ES-I3 (cell line): ENCODE results near the gene CHCT1.
"Not testable (repeated sequence)": the region's sequence is repeated elsewhere in the genome, so short reads cannot be mapped to it uniquely, and the experiment has no call there.

Experiments
- H3K36me3 ChIP-seq: 2 replicates; pipeline ENCODE4 v1.6.1; 2013; ENCODE audit warnings: mild to moderate bottlenecking, low read length, control low read depth, moderate library complexity; ENCODE audit not compliant: insufficient read depth
- H3K4me1 ChIP-seq: 2 replicates; pipeline ENCODE4 v1.6.1; 2013; ENCODE audit warnings: mild to moderate bottlenecking, control low read depth, low read length; ENCODE audit not compliant: insufficient read depth
- H3K9ac ChIP-seq: 2 replicates; pipeline ENCODE4 v1.6.1; 2013; ENCODE audit warnings: low read depth, mild to moderate bottlenecking, low read length, moderate library complexity
- H3K9me3 ChIP-seq: 2 replicates; pipeline ENCODE4 v1.6.1; 2013; ENCODE audit warnings: mild to moderate bottlenecking, low read length, moderate library complexity; ENCODE audit not compliant: control insufficient read depth, insufficient read depth

Gene CHCT1

DNA sequence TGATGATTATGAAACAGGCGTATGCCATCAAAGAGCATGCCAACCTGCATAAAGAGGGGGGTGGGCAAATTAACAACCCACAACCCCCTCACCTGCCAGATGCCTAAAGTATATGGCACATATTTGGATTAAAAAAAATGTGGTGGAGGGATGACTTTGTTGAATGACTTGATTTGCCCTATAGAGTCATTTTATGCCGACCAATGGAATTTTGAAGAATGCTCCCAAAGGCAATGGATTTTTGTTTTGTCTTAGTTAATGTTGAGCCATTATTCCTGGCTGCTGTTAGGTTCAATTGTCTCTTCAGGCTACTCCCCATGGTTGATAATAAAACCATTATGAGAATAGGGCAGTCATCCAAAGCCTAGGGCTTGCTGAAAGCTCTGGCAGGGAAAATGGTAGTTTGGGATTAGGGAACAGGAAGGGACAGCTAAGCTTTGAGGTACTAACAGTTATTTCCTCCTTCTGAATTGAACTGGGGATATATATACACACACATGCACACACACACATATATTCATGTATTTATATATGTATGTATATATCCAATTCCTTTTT is 5.8 kb upstream of the CHCT1 start:
- H3K4me1 ChIP-seq, result peaks cover 4% of the 10 kb centered on the region; the same call in 1 of the 2 replicates
- H3K9ac ChIP-seq, result no peak overlapping the region
- H3K9me3 ChIP-seq, result no peaks in the 10 kb centered on the region
- H3K36me3 ChIP-seq, result no peaks in the 10 kb centered on the region

DNA sequence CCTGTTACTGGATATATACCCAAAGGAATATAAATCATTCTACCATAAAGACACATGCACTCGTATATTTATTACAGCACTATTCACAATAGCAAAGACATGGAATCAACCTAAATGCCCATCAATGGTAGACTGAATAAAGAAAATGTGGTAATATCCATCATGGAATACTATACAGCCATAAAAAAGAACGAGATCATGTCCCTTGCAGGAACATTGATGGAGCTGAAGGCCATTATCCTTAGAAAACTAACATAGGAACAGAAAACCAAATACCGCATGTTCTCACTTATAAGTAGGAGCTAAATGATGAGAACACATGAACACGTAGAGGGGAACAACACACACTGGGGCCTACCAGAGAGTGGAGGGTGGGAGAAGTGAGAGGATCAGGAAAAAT is 3.3 kb upstream of the CHCT1 start:
- not testable (repeated sequence) for H3K9me3 ChIP-seq, H3K36me3 ChIP-seq, H3K4me1 ChIP-seq, H3K9ac ChIP-seq

DNA sequence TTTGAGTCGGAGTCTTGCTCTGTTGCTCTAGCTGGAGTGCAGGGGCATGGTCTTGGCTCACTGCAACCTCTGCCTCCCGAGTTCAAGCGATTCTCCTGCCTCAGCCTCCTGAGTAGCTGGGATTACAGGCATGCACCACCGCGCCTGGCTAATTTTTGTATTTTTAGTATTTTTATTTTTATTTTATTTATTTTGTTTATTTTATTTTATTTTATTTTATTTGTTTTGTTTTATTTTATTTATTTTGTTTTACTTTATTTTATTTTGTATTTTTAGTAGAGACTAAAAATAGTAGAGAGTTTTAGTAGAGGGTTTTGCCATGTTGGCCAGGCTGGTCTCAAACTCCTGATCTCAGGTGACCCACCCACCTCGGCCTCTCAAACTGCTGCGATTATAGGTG is 2.4 kb upstream of the CHCT1 start:
- H3K4me1 ChIP-seq, H3K9me3 ChIP-seq, H3K36me3 ChIP-seq, H3K9ac ChIP-seq: not testable (repeated sequence)

DNA sequence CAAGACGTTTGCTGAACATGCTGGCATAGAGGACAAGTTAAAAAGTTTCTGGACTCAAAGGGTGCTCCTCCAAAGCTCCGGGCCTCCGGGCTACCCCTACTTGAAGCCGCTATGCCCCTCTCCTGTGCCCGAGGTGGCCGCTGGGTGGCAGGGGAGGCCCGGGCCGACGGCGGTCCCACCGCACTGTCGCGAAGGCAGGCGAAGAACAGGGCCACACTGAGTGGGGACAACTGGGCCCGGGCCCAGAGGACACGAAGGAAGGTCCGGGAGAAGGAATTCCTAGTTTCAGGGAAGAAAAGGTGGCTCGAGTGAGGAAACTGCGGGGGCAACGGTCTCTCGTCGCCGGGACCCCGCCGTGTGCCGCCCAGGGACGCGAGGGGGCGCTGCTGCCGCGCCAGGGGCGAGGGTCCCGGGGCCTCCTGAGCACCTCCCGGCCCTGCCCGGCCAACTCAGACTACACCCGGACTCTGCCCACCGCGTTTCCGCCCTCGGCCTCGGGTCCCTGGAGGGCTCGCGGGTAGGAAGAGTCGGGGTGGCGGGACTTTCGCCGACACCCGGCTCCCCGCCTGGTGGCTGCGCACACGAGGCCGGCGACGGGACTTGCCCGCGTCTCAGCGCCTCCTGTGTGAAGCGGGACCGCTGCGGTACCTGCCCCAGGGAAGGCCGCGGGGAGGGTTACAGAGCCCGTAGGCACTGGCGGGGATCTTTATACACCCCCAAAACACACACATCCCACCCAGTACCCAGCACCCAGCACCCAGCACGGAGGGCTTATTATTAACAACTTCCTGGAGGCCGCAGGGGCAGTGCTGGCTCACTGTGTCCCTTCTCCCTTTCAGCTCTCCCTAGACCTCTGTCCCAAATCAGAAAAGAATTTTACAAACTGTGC is 772 bp upstream of the CHCT1 start:
- no peaks in the 10 kb centered on the region for H3K4me1 ChIP-seq
- H3K9me3 ChIP-seq, result no peaks in the 10 kb centered on the region
- H3K36me3 ChIP-seq, result no peaks in the 10 kb centered on the region
- peak overlapping the region; percentile 70 for H3K9ac ChIP-seq

DNA sequence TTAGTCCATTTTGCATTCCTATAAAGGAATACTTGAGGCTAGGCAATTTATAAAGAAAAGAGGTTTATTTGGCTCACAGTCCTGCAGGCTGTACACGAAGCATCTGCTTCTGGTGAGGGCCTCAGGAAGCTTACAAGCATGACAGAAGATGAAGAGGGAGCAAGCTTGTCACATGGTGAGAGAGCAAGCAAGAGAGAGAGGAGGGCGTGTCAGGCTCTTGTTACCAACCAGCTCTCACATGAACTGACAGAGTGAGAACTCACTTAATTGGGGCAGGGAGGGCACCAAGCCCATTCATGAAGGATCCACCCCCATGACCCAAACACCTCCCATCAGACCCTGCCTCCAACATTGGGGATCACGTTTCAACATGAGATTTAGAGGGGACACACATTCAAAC is 1.6 kb downstream of the CHCT1 start:
- Histone ChIP-seq H3K9me3 (no peaks in the 10 kb centered on the region), H3K36me3 (no peaks in the 10 kb centered on the region), H3K4me1 (no peaks in the 10 kb centered on the region), H3K9ac (no peak overlapping the region)

DNA sequence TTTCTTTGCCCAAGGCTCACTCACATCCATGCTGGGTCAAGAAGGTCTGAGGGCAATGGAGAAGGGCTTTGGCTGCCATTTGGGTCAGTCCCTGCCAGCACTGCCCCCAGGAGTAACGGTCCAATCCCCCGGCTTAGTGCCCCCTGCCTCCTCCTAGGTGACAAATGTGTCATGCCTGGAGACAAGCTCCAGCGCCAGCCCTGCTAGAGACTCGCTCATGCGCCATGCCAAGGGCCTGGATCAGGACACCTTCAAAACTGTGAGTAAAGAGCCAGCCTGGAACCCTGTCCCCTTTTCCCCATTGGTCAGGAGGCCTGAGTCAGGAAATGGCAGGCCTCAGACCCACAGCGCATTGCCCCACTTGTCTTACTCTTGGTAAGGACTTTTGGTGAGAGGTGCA is 3.3 kb downstream of the CHCT1 start:
- Histone ChIP-seq H3K4me1 (no peaks in the 10 kb centered on the region), H3K9ac (no peak overlapping the region), H3K36me3 (no peaks in the 10 kb centered on the region), H3K9me3 (no peaks in the 10 kb centered on the region)

DNA sequence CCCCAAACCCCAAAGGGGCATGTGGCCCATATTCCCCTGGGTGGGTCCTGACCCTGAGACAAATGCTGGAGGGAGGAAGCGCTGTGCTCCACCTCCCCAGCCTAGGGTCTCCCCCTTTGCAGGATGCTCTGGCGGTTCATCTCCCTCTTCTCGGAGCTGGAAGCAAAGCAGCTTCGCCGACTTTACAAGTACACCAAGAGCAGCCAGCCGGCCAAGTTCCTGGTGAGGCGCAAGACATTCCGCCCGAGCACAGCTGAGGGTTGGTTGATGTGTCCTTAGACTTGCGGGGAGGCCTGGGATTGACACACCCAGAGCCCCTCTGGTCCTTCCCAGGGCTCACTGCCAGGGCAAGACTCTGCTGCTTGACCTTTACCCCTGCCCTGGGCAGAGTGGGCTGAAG is 4.3 kb downstream of the CHCT1 start:
- H3K9me3 ChIP-seq, result peaks cover 2% of the 10 kb centered on the region; the same call in 1 of the 2 replicates
- no peaks in the 10 kb centered on the region for H3K36me3 ChIP-seq
- no peaks in the 10 kb centered on the region for H3K4me1 ChIP-seq
- no peak overlapping the region for H3K9ac ChIP-seq

DNA sequence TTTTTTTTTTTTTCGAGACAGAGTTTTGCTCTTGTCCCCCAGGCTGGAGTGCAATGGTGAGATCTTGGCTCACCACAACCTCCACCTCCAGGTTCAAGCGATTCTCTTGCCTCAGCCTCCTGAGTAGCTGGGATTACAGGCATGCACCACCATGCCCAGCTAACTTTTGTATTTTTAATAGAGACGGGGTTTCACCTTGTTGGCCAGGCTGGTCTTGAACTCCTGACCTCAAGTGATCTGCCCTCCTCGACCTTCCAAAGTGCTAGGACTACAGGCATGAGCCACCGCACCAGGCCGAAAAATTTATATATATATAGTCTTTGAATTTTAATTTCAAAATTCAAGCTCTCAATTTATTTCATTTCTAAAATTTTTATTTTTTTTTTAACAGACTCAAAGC is 6.2 kb downstream of the CHCT1 start:
- H3K4me1 ChIP-seq, H3K36me3 ChIP-seq, H3K9ac ChIP-seq: not testable (repeated sequence)
- H3K9me3 ChIP-seq, result peaks cover 14% of the 10 kb centered on the region

DNA sequence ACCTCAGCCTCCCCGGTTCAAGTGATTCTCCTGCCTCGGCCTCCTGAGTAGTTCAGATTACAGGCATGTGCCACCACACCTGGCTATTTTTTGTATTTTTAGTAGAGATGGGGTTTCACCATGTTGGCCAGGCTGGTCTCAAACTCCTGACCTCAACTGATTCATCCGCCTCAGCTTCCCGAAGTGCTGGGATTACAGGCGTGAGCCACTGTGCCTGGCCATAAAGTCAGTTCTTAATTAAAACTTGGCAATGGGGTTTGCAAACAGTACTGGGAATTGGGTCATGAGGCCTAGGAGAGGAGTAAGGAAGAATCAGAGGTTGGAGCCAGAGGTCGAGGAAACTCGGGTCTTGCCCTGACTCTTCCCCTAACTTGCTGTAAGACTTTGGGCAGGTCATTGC is 8.3 kb downstream of the CHCT1 start:
- H3K4me1 ChIP-seq, H3K36me3 ChIP-seq, H3K9ac ChIP-seq: not testable (repeated sequence)
- H3K9me3 ChIP-seq, result peaks cover 14% of the 10 kb centered on the region

DNA sequence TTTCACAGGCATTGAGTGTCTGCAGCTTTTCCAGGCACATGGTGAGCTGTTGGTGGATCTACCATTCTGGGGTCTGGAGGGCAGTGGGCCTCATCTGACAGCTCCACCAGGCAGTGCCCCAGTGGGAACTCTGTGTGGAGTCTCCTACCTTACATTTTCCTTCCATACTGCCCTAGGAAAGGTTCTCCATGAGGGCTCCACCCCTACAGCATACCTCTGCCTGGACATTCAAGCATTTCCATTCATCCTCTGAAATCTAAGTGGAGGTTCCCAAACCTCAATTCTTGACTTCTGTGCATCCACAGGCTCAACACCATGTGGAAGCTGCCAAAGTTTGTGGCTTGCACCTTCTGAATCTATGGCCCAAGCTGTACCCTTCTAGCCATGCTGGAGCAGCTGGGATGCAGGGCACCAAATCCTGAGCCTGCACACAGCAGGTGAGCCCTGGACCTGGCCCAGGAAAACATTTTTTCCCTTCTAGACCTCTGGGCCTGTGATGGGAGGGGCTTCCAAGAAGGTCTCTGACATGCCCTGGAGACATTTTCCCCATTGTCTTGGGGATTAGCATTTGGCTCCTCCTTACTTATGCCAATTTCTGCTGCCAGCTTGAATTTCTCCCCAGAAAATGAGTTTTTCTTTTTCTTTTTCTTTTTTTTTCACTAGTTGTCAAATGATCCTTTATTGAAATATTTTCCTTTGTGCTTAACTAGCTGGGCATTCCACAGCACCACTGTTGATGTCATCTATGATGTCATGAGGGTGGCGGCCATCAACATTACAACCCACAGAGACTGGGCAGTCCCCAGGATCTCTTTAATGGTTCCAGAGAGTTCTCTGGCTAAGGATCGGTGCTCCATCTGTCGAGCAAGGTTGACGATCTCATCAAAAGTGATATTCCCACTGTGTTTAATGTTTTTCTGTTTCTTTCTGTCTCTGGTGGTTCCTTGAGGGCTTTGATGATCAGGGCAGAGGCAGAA is 11.0 kb downstream of the CHCT1 start:
- H3K9ac ChIP-seq, H3K4me1 ChIP-seq, H3K36me3 ChIP-seq: not testable (repeated sequence)
- peaks cover 14% of the 10 kb centered on the region for H3K9me3 ChIP-seq

DNA sequence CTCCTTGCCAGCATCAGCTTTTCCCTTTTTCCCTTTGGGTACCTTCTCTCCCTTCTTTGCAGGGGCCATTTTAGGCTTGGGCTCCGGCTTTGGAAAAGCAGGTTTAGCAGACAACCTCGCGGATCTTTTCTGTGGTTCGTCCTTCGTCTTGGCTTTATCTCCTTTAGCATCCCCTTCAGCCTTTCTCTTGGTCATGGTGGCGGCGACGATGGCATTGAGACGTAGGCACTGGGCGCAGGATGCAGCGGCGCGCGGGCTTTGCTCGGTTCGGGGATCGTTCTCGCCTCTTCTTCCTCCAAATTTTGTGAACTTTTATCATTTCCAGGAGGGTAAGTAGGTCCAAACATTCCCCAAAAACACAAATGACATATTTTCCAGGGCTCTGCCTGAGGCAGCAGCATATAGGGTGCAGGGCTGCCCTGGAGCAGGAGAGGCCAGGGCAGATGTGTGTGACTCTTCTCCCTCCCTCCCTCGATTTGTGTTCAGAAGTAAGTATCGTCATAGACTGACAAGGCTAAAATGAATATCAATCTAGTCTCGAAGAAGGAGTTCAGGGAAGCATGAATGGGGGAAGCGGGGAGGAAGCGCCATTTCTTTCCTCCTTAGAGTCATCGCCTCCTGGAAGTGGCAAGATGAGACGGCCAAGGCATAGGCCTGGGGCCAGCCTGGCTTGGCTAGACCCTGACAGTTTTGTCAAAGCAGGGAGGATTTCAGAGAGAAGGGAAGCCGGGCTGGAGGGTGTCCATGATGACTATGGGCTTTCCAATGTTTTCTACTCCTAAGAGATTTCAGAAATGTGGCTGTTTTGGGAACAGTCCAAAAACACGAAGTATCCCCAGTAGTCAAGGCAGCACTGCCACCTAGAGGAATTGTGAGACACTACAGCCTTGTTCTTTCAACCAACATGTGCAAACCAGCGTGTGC is 13.2 kb downstream of the CHCT1 start:
- H3K9me3 ChIP-seq, result peaks cover 14% of the 10 kb centered on the region
- H3K9ac ChIP-seq, result no peak overlapping the region
- peaks cover 6% of the 10 kb centered on the region for H3K4me1 ChIP-seq
- H3K36me3 ChIP-seq, result no peaks in the 10 kb centered on the region

DNA sequence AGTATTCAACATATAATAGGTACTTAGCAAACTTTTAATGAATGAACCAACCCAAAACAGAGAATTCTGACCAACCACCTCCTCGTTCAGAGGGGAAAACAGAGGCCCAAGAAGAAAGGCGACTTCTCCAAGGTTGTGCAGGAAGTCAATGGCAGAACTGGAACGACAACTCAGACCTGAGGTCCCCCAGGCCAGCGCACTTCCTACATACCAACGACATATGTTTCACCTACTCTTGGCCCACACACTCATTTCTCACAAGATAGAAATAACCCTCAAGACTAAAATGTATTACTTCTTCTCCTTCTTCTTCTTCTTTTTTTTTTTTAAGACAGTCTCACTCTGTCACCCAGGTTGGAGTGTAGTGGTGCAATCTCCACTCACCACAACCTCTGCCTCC is 14.4 kb downstream of the CHCT1 start:
- H3K4me1 ChIP-seq, result peaks cover 6% of the 10 kb centered on the region
- no peaks in the 10 kb centered on the region for H3K36me3 ChIP-seq
- peaks cover 12% of the 10 kb centered on the region for H3K9me3 ChIP-seq
- H3K9ac ChIP-seq, result no peak overlapping the region

DNA sequence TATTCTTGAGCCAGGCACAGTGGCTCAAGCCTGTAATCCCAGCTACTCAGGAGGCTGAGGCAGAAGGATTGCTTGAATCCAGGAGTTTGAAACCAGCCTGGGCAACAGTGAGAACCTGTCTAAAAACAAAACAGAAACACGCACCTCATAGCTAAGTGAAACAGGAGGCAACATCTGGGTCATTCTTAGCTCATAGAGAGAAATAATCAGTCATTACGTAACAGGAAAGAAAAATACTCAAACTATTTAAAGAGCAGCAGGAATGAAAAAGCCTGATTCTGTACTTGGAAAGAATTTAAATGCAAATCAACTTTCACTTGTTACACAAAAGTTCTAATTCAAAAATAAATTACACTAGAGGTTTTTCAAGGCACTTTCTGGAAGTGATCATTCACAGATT is 17.2 kb downstream of the CHCT1 start:
- H3K9ac ChIP-seq, result no peak overlapping the region

More for the DNA sequence above, 17.2 kb downstream of the CHCT1 start:
- Histone ChIP-seq H3K36me3 (no peaks in the 10 kb centered on the region), H3K4me1 (peaks cover 17% of the 10 kb centered on the region), H3K9me3 (no peaks in the 10 kb centered on the region)
